ENCODE results near the gene F3. TPM values are rescaled to one million over a fixed set of nuclear protein-coding genes. Genes with fewer than 3 reads are reported as not detected.

F3 gene
- total and polyA plus RNA-seq, 12 donors = 20.4 to 99.0 (median 37.3) TPM

DNA sequence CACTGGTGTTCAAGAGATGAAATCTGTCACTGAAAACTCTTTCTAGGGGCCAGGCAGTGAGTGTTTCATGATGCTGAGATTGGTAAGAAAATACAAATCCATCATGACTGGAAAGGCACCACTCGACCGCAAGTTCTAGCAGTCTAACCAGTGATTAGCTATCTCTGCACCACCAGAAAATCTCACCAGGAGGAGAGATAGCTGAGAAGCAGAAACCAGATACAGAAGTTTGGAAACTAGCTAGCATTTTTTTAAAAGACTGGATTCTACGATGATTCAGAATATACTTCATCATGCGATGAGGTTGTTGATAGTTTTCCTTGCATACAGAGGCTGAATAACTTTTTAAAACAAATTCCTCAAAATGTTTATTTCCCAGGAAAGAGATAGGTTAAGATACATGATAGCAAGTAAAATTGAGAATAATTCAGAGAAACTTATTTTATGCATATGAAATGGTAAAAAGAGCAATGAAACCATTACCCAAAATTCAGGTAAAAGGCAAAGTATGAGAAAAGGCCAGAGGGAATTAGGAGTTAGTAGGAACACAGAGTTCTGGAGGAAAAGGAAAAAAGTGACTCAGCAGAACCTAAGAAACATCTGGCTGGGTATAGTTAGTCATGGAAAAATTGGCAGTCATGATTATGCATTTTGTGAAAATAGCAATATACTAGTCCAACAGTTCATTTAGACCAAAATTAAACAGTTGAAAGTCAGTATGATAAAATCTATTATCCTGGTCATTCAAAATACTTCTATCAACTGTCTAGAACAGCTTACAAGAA, 3.3 kb upstream of the F3 start:
- intact Hi-C loops (cut with DNase I) = loop anchor here in 7 of 10 donors (5.0 to 10.0 kb wide), 5 partner anchors 47 to 257 kb away; no protein-coding TSS in a partner anchor
- ATAC-seq = no peak
- 51 to 67% methylated on average over 4 of the region's 4 CpGs for WGBS, 2 donors

DNA sequence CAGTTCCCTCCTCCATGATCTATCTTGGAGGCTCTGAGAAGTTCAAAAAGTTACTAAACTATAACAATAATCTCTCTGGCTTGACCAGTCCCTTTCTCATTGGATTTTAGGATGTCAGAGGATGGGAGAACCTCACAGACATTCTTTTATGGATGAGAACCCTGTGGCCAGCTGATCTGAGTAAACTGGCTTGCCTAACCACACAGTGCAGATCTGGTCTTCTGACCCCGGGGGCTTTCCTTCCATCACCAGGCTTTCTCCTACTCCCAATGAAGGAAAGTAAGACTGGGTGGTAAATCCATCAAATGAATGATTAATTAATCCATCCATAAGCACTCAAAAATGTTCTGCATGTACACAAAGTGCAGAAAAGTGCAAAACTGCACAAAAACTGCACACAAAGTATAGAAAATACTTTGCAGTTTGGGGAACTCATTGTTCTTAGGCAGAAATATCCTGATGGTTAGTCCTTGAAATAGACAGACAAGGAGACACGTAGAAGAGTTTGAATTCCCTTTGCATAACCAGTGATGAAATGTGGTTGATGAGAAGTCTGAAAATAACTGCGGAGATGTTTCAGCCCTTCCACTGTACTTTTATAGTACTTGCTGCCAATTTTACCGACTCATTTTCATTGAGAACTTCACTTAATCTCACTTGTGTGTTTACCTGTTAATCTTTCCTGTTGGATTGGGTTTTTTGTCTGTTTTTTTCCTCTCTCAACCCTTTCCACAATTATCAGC, 2.5 kb upstream of the F3 start:
- peaks cover 0 to 12% (median 0%) of the 10 kb centered on the region in 7 donors for H3K27me3 ChIP-seq
- ATAC-seq (peak in 2 of 8 donors; percentile 30 to 44), DNase-seq (no peak)
- H3K9me3 ChIP-seq = no peaks in the 10 kb centered on the region
- no peaks in the 10 kb centered on the region for H3K36me3 ChIP-seq
- peak overlapping the region; percentile 30 to 95 (median 90) for H3K27ac ChIP-seq
- WGBS, 2 donors = 46 to 51% methylated on average over 4 of the region's 4 CpGs
- TF ChIP-seq, protein P1, sequence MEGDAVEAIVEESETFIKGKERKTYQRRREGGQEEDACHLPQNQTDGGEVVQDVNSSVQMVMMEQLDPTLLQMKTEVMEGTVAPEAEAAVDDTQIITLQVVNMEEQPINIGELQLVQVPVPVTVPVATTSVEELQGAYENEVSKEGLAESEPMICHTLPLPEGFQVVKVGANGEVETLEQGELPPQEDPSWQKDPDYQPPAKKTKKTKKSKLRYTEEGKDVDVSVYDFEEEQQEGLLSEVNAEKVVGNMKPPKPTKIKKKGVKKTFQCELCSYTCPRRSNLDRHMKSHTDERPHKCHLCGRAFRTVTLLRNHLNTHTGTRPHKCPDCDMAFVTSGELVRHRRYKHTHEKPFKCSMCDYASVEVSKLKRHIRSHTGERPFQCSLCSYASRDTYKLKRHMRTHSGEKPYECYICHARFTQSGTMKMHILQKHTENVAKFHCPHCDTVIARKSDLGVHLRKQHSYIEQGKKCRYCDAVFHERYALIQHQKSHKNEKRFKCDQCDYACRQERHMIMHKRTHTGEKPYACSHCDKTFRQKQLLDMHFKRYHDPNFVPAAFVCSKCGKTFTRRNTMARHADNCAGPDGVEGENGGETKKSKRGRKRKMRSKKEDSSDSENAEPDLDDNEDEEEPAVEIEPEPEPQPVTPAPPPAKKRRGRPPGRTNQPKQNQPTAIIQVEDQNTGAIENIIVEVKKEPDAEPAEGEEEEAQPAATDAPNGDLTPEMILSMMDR (IDR thresholded peaks at IDR 0.05) = no peak
- intact Hi-C loops (cut with DNase I) = loop anchor here in 7 of 10 donors (5.0 to 10.0 kb wide), 5 partner anchors 48 to 258 kb away; no protein-coding TSS in a partner anchor
- peak overlapping the region in 4 of 10 donors; percentile 6 to 78 (median 72) for H3K4me3 ChIP-seq
- peaks cover 0 to 47% (median 32%) of the 10 kb centered on the region in 9 donors for H3K4me1 ChIP-seq

More for the DNA sequence above, 3.3 kb upstream of the F3 start:
- TF ChIP-seq, protein P1 (IDR thresholded peaks at IDR 0.05) = no peak
- Histone ChIP-seq H3K4me1 (peaks cover 0 to 47% (median 32%) of the 10 kb centered on the region in 9 donors), H3K27ac (peak overlapping the region in 9 of 10 donors; percentile 30 to 95 (median 91)), H3K4me3 (peak overlapping the region in 4 of 10 donors; percentile 2 to 78 (median 40)), H3K9me3 (no peaks in the 10 kb centered on the region), H3K36me3 (no peaks in the 10 kb centered on the region), H3K27me3 (peaks cover 0 to 12% (median 0%) of the 10 kb centered on the region in 7 donors)
- no peak for DNase-seq

DNA sequence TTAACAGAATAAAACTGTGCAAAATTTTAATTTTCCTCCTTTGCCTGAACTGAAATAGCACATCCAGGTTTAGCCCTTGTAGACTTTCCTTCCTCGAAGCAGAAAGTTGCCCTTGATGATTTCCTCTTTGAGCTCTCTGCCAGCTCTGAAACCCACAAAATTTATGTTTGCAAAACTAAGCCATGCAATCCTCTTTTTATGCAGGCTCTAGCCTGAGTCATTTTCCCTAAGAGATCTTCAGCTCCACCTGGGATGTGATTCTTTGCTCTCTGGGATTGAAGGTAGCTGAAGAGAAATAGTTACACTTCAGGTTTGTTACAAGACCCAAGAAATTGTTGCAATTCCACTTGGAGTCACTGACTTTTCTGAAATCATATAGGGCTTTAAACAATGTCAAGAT, 1.4 kb upstream of the F3 start:
- intact Hi-C loops (cut with DNase I) = loop anchor here in 7 of 10 donors (5.0 to 10.0 kb wide), 5 partner anchors 49 to 259 kb away; no protein-coding TSS in a partner anchor
- peaks cover 0 to 12% (median 0%) of the 10 kb centered on the region in 7 donors for H3K27me3 ChIP-seq
- DNase-seq (no peak), ATAC-seq (no peak)
- TF ChIP-seq, protein P1 (IDR thresholded peaks at IDR 0.05) = no peak
- H3K27ac ChIP-seq = peak overlapping the region in 9 of 10 donors; percentile 87 to 95 (median 91)
- 11 to 29% methylated on average over 1 of the region's 1 CpG for WGBS, 2 donors
- no peaks in the 10 kb centered on the region for H3K9me3 ChIP-seq
- H3K4me1 ChIP-seq = peaks cover 0 to 48% (median 32%) of the 10 kb centered on the region in 9 donors
- H3K4me3 ChIP-seq = peak overlapping the region in 8 of 10 donors; percentile 52 to 80 (median 76)
- H3K36me3 ChIP-seq = peaks cover 0 to 7% (median 0%) of the 10 kb centered on the region in 9 donors

Measured in heart right ventricle (tissue), 16 donors.